ENCODE results near the gene FXYD3. TPM values are rescaled to one million over a fixed set of nuclear protein-coding genes. Genes with fewer than 3 reads are reported as not detected.

FXYD3 gene
- total and polyA plus RNA-seq, 2 experiments from 2014 or later = 225 to 542 TPM

- Histone ChIP-seq H2AFZ (no peak overlapping the region), H3K36me3 (replicated peaks; ENCODE audit: insufficient read depth, low read depth) (no peaks in the 10 kb centered on the region), H4K20me1 (ENCODE audit: insufficient read depth, poor library complexity, severe bottlenecking) (no peaks in the 10 kb centered on the region), H3K79me2 (no peaks in the 10 kb centered on the region), H3K4me3 (no peak overlapping the region), H3K9me2 (replicated peaks; ENCODE audit: insufficient read depth) (no peaks in the 10 kb centered on the region), H3K9me3 (ENCODE audit: low read depth) (no peaks in the 10 kb centered on the region), H3K27me3 (no peaks in the 10 kb centered on the region), H3K4me2 (no peak overlapping the region), H3K4me1 (ENCODE audit: insufficient read depth) (no peaks in the 10 kb centered on the region), H3K27ac (no peak overlapping the region)
- whole genome bisulfite sequencing (ENCODE audit: low lambda C conversion rate, missing lambda C conversion rate) = 95% methylated on average over 7 of the region's 7 CpGs
- no peak for DNase-seq (ENCODE audit: low spot score)
- no peak for TF ChIP-seq CTCF (IDR thresholded peaks at IDR 0.05; ENCODE audit: poor library complexity)
- TF ChIP-seq EZH2 (IDR thresholded peaks at IDR 0.05; ENCODE audit: borderline replicate concordance) = no peak
- no peak for TF ChIP-seq EZH2phosphoT487 (IDR thresholded peaks at IDR 0.05; ENCODE audit: low read depth, severe bottlenecking, unreplicated experiment)
These were observed 50.8 kb downstream of the FXYD3 start for GRCh38 chr19:35166100-35167063.

GRCh38 chr19:35167251-35168119 is 51.9 kb downstream of the FXYD3 start:
- H3K36me3 ChIP-seq (replicated peaks; ENCODE audit: insufficient read depth, low read depth) = no peaks in the 10 kb centered on the region
- H2AFZ ChIP-seq = no peak overlapping the region
- H3K79me2 ChIP-seq = no peaks in the 10 kb centered on the region
- H3K27ac ChIP-seq = no peak overlapping the region
- H3K9me3 ChIP-seq (ENCODE audit: low read depth) = no peaks in the 10 kb centered on the region
- no peaks in the 10 kb centered on the region for H3K4me1 ChIP-seq (ENCODE audit: insufficient read depth)
- no peaks in the 10 kb centered on the region for H3K9me2 ChIP-seq (replicated peaks; ENCODE audit: insufficient read depth)
- no peak overlapping the region for H3K4me3 ChIP-seq
- no peak for TF ChIP-seq EZH2 (IDR thresholded peaks at IDR 0.05; ENCODE audit: borderline replicate concordance)
- TF ChIP-seq CTCF (IDR thresholded peaks at IDR 0.05; ENCODE audit: poor library complexity) = no peak
- no peak for TF ChIP-seq EZH2phosphoT487 (IDR thresholded peaks at IDR 0.05; ENCODE audit: low read depth, severe bottlenecking, unreplicated experiment)
- H3K27me3 ChIP-seq = no peaks in the 10 kb centered on the region
- DNase-seq (ENCODE audit: low spot score) = no peak
- H4K20me1 ChIP-seq (ENCODE audit: insufficient read depth, poor library complexity, severe bottlenecking) = no peaks in the 10 kb centered on the region
- no peak overlapping the region for H3K4me2 ChIP-seq
- WGBS (ENCODE audit: low lambda C conversion rate, missing lambda C conversion rate) = 84% methylated on average over 5 of the region's 5 CpGs

GRCh38 chr19:35168196-35168595 is 52.6 kb downstream of the FXYD3 start:
- Histone ChIP-seq H3K4me1 (ENCODE audit: insufficient read depth) (no peaks in the 10 kb centered on the region), H3K27me3 (no peaks in the 10 kb centered on the region), H3K4me2 (no peak overlapping the region), H3K36me3 (replicated peaks; ENCODE audit: insufficient read depth, low read depth) (no peaks in the 10 kb centered on the region), H4K20me1 (ENCODE audit: insufficient read depth, poor library complexity, severe bottlenecking) (no peaks in the 10 kb centered on the region), H3K79me2 (no peaks in the 10 kb centered on the region), H3K9me2 (replicated peaks; ENCODE audit: insufficient read depth) (no peaks in the 10 kb centered on the region), H3K27ac (no peak overlapping the region), H3K9me3 (ENCODE audit: low read depth) (no peaks in the 10 kb centered on the region), H2AFZ (no peak overlapping the region), H3K4me3 (no peak overlapping the region)
- DNase-seq (ENCODE audit: low spot score) = no peak
- TF ChIP-seq EZH2 (IDR thresholded peaks at IDR 0.05; ENCODE audit: borderline replicate concordance) = no peak
- TF ChIP-seq CTCF (IDR thresholded peaks at IDR 0.05; ENCODE audit: poor library complexity) = no peak
- no peak for TF ChIP-seq EZH2phosphoT487 (IDR thresholded peaks at IDR 0.05; ENCODE audit: low read depth, severe bottlenecking, unreplicated experiment)
- 80% methylated on average over 3 of the region's 3 CpGs for WGBS (ENCODE audit: low lambda C conversion rate, missing lambda C conversion rate)
